NCI-H526 (cell line): ENCODE data around the gene MYLK3.

ENCODE experiments used
- DNase-seq, 2 experiments: peaks; one replicate each; lab custom pipeline; 2025; lab: John Stamatoyannopoulos, UW

MYLK3 gene

GRCh38 chr16:46727184-46727583 is 21.0 kb downstream of the MYLK3 start:
- no peak for DNase-seq

GRCh38 chr16:46721885-46722284 is 26.3 kb downstream of the MYLK3 start:
- DNase-seq: no peak

- no peak for DNase-seq
These were observed 27.5 kb downstream of the MYLK3 start for GRCh38 chr16:46720619-46721018.

GRCh38 chr16:46719528-46719927 is 28.6 kb downstream of the MYLK3 start:
- no peak for DNase-seq

- DNase-seq: no peak
These were observed 29.9 kb downstream of the MYLK3 start for GRCh38 chr16:46718214-46718613.

GRCh38 chr16:46717692-46718091 is 30.5 kb downstream of the MYLK3 start:
- DNase-seq: no peak

GRCh38 chr16:46715769-46716305 is 32.3 kb downstream of the MYLK3 start:
- DNase-seq: no peak

GRCh38 chr16:46714797-46715591 is 33.1 kb downstream of the MYLK3 start:
- no peak for DNase-seq

- no peak for DNase-seq
These were observed 34.5 kb downstream of the MYLK3 start for GRCh38 chr16:46713634-46714033.

- DNase-seq: no peak
These were observed 35.2 kb downstream of the MYLK3 start for GRCh38 chr16:46712911-46713310.

GRCh38 chr16:46711106-46712058 is 36.8 kb downstream of the MYLK3 start:
- DNase-seq: no peak

GRCh38 chr16:46709469-46710005 is 38.6 kb downstream of the MYLK3 start:
- DNase-seq: no peak

- DNase-seq: no peak
These were observed 41.5 kb downstream of the MYLK3 start for GRCh38 chr16:46706642-46707041.

GRCh38 chr16:46702030-46702429 is 46.1 kb downstream of the MYLK3 start:
- no peak for DNase-seq

- no peak for DNase-seq
These were observed 46.5 kb downstream of the MYLK3 start for GRCh38 chr16:46701615-46702014.

GRCh38 chr16:46700048-46700447 is 48.1 kb downstream of the MYLK3 start:
- DNase-seq: no peak

GRCh38 chr16:46696957-46697356 is 51.2 kb downstream of the MYLK3 start:
- no peak for DNase-seq

- DNase-seq: no peak
These were observed 52.2 kb downstream of the MYLK3 start for GRCh38 chr16:46695937-46696336.

GRCh38 chr16:46693598-46693997 is 54.5 kb downstream of the MYLK3 start:
- no peak for DNase-seq

- DNase-seq: peak; percentile 50 to 54
These were observed 56.4 kb downstream of the MYLK3 start for GRCh38 chr16:46691726-46692125.

- no peak for DNase-seq
These were observed 57.6 kb downstream of the MYLK3 start for GRCh38 chr16:46690281-46691178.
